Endothelial cell (in vitro differentiated cells): ENCODE results near the gene CHURC1. TPM values are rescaled to one million over a fixed set of nuclear protein-coding genes. Genes with fewer than 3 reads are reported as not detected.

Experiments
- DNase-seq: peaks from one replicate; pipeline ENCODE4 v3.0.0; 2021; ENCODE audit warnings: low spot score
- H3K27ac Mint-ChIP-seq: one replicate; pipeline ENCODE4 v1.8.0; 2021; ENCODE audit warnings: mixed read lengths, inconsistent platforms; ENCODE audit not compliant: unreplicated experiment
- H3K27me3 Mint-ChIP-seq: one replicate; pipeline ENCODE4 v1.8.0; 2021; ENCODE audit warnings: mild to moderate bottlenecking, moderate library complexity, mixed read lengths, inconsistent platforms; ENCODE audit not compliant: unreplicated experiment
- H3K36me3 Mint-ChIP-seq: one replicate; pipeline ENCODE4 v1.8.0; 2021; ENCODE audit warnings: mild to moderate bottlenecking, low read depth, mixed read lengths, inconsistent platforms; ENCODE audit not compliant: unreplicated experiment
- H3K4me1 Mint-ChIP-seq: one replicate; pipeline ENCODE4 v1.8.0; 2021; ENCODE audit warnings: mild to moderate bottlenecking, mixed read lengths, inconsistent platforms; ENCODE audit not compliant: unreplicated experiment
- H3K4me3 Mint-ChIP-seq: one replicate; pipeline ENCODE4 v1.8.0; 2021; ENCODE audit warnings: mild to moderate bottlenecking, mixed read lengths, inconsistent platforms; ENCODE audit not compliant: unreplicated experiment
- H3K9me3 Mint-ChIP-seq: one replicate; pipeline ENCODE4 v1.8.0; 2021; ENCODE audit warnings: mixed read lengths, inconsistent platforms; ENCODE audit not compliant: unreplicated experiment
- CTCF ChIP-seq: fragments of 200-600 bp; sonication (generic); IDR thresholded peaks from one replicate; pipeline ENCODE4 v1.5.0; 2021; ENCODE audit warnings: antibody characterized with exemption; ENCODE audit not compliant: unreplicated experiment
- total RNA-seq: library from RNA; stranded (reverse); fragmentation: NEBNext Ultra II Directional; extraction: Animal tissue kit (Norgen Biotek cat#: 25700); gene quantifications from one replicate; pipeline ENCODE4 v1.2.1, GENCODE V29; 2021; ENCODE audit not compliant: unreplicated experiment

CHURC1 gene
- total RNA-seq, 1 donor from 2014 or later, result 36.2 TPM

- DNase-seq, result no peak
- H3K27me3 Mint-ChIP-seq, result peaks cover 7% of the 10 kb centered on the region
- no peak for TF ChIP-seq CTCF
- no peak overlapping the region for H3K27ac Mint-ChIP-seq
- no peaks in the 10 kb centered on the region for H3K36me3 Mint-ChIP-seq
- H3K9me3 Mint-ChIP-seq, result no peaks in the 10 kb centered on the region
- H3K4me3 Mint-ChIP-seq, result no peak overlapping the region
- no peaks in the 10 kb centered on the region for H3K4me1 Mint-ChIP-seq
These were observed 28.7 kb upstream of the CHURC1 start for GRCh38 chr14:64885559-64885958.

DNA sequence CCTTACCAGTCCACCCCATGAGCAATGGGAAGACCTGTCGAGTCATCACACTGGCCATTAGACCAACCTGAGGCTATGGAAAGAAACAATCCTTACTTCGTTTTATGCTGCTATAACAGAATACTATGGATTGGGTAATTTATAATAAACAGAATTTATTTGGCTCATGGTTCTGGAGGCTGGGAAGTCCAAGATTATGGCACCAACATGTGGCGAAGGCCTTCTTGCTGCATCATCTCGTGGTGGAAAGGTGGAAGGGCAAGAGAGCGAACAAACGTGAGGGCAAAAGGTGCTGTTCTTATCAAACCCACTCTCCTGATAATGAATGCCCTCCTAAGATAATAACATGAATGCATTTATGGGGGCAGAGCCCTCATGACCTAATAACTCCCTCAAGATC, 24.9 kb upstream of the CHURC1 start:
- Mint-ChIP-seq H3K9me3 (no peaks in the 10 kb centered on the region), H3K27ac (no peak overlapping the region), H3K4me3 (no peak overlapping the region), H3K36me3 (no peaks in the 10 kb centered on the region), H3K27me3 (no peaks in the 10 kb centered on the region), H3K4me1 (no peaks in the 10 kb centered on the region)
- TF ChIP-seq CTCF, result no peak
- no peak for DNase-seq

- H3K4me3 Mint-ChIP-seq, result no peak overlapping the region
- DNase-seq, result no peak
- no peaks in the 10 kb centered on the region for H3K4me1 Mint-ChIP-seq
- H3K27me3 Mint-ChIP-seq, result no peaks in the 10 kb centered on the region
- no peak for TF ChIP-seq CTCF
- H3K27ac Mint-ChIP-seq, result no peak overlapping the region
- H3K9me3 Mint-ChIP-seq, result no peaks in the 10 kb centered on the region
- no peaks in the 10 kb centered on the region for H3K36me3 Mint-ChIP-seq
These were observed 22.9 kb upstream of the CHURC1 start for GRCh38 chr14:64891173-64891838.

DNA sequence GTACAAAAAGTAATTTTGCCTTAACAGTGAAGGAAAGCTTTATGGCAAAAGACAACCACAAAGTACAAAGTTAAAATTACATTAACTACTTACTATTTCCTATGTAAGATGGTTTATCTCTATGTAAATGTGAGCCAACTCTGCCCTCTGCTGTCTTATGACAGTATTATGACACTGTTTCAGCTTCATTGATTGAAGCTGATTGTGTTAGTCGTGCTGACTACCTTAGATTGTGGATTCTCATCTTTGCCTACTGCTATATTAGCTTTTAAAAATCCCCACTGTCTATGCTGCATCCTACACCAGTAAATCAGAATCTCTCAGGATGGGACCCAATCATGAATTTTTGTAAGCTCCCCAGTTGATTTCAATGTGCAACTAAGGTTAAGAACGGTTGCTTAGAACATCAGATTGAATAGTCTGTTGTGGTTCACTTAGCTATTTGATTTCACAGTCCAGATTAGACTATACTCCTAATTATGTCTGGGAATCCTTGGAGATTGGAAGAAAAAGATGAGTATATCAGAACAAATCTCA, 22.3 kb upstream of the CHURC1 start:
- H3K27ac Mint-ChIP-seq, result no peak overlapping the region
- no peak overlapping the region for H3K4me3 Mint-ChIP-seq
- peak; percentile 17 for DNase-seq
- H3K36me3 Mint-ChIP-seq, result no peaks in the 10 kb centered on the region
- no peaks in the 10 kb centered on the region for H3K27me3 Mint-ChIP-seq
- TF ChIP-seq CTCF, result peak; percentile 50
- no peaks in the 10 kb centered on the region for H3K9me3 Mint-ChIP-seq
- H3K4me1 Mint-ChIP-seq, result no peaks in the 10 kb centered on the region

DNA sequence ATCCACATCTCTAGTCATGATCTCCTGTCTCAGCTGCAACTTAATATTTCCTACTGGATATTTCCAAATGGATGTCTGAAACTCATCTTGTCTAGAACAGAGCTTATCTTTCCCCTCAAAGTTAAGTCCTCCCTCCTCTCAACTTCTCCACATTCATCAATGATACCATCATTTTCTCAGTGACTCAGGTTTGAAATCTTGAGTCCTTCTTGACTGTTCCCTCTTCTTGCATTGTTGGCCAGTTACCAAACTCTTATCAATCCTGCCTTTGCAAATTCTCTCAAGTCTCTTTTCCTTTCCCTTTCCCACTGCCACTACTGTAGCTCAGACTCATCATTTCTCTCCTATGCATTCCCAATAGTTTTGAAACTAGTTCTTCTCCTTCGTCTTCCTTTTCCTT, 14.3 kb upstream of the CHURC1 start:
- DNase-seq, result no peak
- H3K9me3 Mint-ChIP-seq, result no peaks in the 10 kb centered on the region
- no peak overlapping the region for H3K4me3 Mint-ChIP-seq
- no peak for TF ChIP-seq CTCF
- no peaks in the 10 kb centered on the region for H3K4me1 Mint-ChIP-seq
- H3K27me3 Mint-ChIP-seq, result no peaks in the 10 kb centered on the region
- H3K27ac Mint-ChIP-seq, result no peak overlapping the region
- H3K36me3 Mint-ChIP-seq, result no peaks in the 10 kb centered on the region
